IMR-90 (cell line): ENCODE results near the gene SDK1. TPM values are rescaled to one million over a fixed set of nuclear protein-coding genes. Genes with fewer than 3 reads are reported as not detected.

Experiments used
- ATAC-seq: fragments of 200-7000 bp; cut with Tn5 transposase; 2 replicates; pipeline ENCODE4 v1.9.1; 2020; ENCODE audit warnings: low read depth, mild to moderate bottlenecking, moderate library complexity
- BruUV-seq: library from RNA; stranded (reverse); fragments of 400-500 nt; replicated peaks from 2 replicates; lab custom pipeline; 2021; lab: Mats Ljungman, UMichigan
- CTCF ChIA-PET: fragments of 300-600 bp; formaldehyde crosslinking; extraction: SDS; loops from one replicate; lab custom pipeline; 2021; ENCODE audit warnings: antibody characterized with exemption; lab: Yijun Ruan, JAX
- POLR2A ChIA-PET: fragments of 300-600 bp; sonication (Branson Sonifier 250); formaldehyde crosslinking; loops from one replicate; lab custom pipeline; 2022; ENCODE audit warnings: antibody characterized with exemption; ENCODE audit not compliant: unreplicated experiment; lab: Charles Lee
- DNase-seq: peaks from one replicate; pipeline ENCODE4 v3.0.0; 2013
- H2AFZ ChIP-seq: replicated peaks from 2 replicates; pipeline ENCODE3; 2013; ENCODE audit warnings: low read length, mild to moderate bottlenecking; ENCODE audit not compliant: poor library complexity
- H2AK5ac ChIP-seq: 2 replicates; pipeline ENCODE4 v1.6.1; 2013; ENCODE audit warnings: low read depth, low read length, inconsistent platforms
- H2AK9ac ChIP-seq: replicated peaks from 2 replicates; pipeline ENCODE3; 2013; ENCODE audit warnings: mild to moderate bottlenecking, low read depth, low read length, moderate library complexity; ENCODE audit not compliant: poor library complexity
- H2BK120ac ChIP-seq: 2 replicates; pipeline ENCODE4 v1.6.1; 2013; ENCODE audit warnings: low read depth, low read length, inconsistent platforms
- H2BK15ac ChIP-seq: 3 replicates; pipeline ENCODE4 v1.6.1; 2013; ENCODE audit warnings: low read depth, low read length, inconsistent platforms
- H2BK20ac ChIP-seq: 2 replicates; pipeline ENCODE4 v1.6.1; 2013; ENCODE audit warnings: low read depth, mild to moderate bottlenecking, inconsistent platforms, low read length, moderate library complexity
- H2BK5ac ChIP-seq: 2 replicates; pipeline ENCODE4 v1.6.1; 2013; ENCODE audit warnings: mild to moderate bottlenecking, low read depth, low read length, inconsistent platforms; ENCODE audit not compliant: poor library complexity, severe bottlenecking
- H3K14ac ChIP-seq: replicated peaks from 2 replicates; pipeline ENCODE4 v1.6.1; 2013; ENCODE audit warnings: low read depth, low read length, inconsistent platforms
- H3K18ac ChIP-seq: 2 replicates; pipeline ENCODE4 v1.6.1; 2013; ENCODE audit warnings: low read depth, low read length, control low read depth
- H3K23ac ChIP-seq: 2 replicates; pipeline ENCODE4 v1.6.1; 2013; ENCODE audit warnings: low read depth, low read length, inconsistent platforms
- H3K27ac ChIP-seq: 2 replicates; pipeline ENCODE4 v1.5.1; 2013; ENCODE audit warnings: mild to moderate bottlenecking, control low read depth, low read length; ENCODE audit not compliant: insufficient read depth
- H3K27me3 ChIP-seq: 2 replicates; pipeline ENCODE4 v1.6.1; 2013; ENCODE audit warnings: low read length; ENCODE audit not compliant: control insufficient read depth, insufficient read depth
- H3K36me3 ChIP-seq: 2 replicates; pipeline ENCODE4 v1.6.1; 2013; ENCODE audit warnings: low read length, mixed read lengths; ENCODE audit not compliant: control insufficient read depth, insufficient read depth
- H3K4ac ChIP-seq: 2 replicates; pipeline ENCODE4 v1.6.1; 2013; ENCODE audit warnings: low read depth, low read length, inconsistent platforms
- H3K4me1 ChIP-seq: 2 replicates; pipeline ENCODE4 v1.6.1; 2013; ENCODE audit warnings: low read length, mixed read lengths; ENCODE audit not compliant: control insufficient read depth, insufficient read depth
- H3K4me2 ChIP-seq: 2 replicates; pipeline ENCODE4 v1.6.1; 2013; ENCODE audit warnings: low read depth, mild to moderate bottlenecking, control low read depth, low read length, moderate library complexity
- H3K4me3 ChIP-seq: 2 replicates; pipeline ENCODE4 v1.5.1; 2013; ENCODE audit warnings: low read depth, mild to moderate bottlenecking, control low read depth, low read length, moderate library complexity; ENCODE audit not compliant: insufficient read depth
- H3K56ac ChIP-seq: 2 replicates; pipeline ENCODE4 v1.6.1; 2013; ENCODE audit warnings: low read length, inconsistent platforms; ENCODE audit not compliant: insufficient read depth; ENCODE audit errors: extremely low read depth
- H3K79me1 ChIP-seq, 2 experiments: 2 replicates each; pipeline ENCODE4 v1.6.1; 2013; ENCODE audit warnings: low read length in 2 of 2, inconsistent platforms in 1 of 2, low read depth in 1 of 2
- H3K9ac ChIP-seq: 2 replicates; pipeline ENCODE4 v1.6.1; 2013; ENCODE audit warnings: low read depth, low read length, control low read depth
- H3K9me1 ChIP-seq: 2 replicates; pipeline ENCODE4 v1.6.1; 2013; ENCODE audit warnings: low read length, inconsistent platforms; ENCODE audit not compliant: insufficient read depth
- H3K9me3 ChIP-seq: 2 replicates; pipeline ENCODE4 v1.6.1; 2013; ENCODE audit warnings: low read length; ENCODE audit not compliant: control insufficient read depth, insufficient read depth
- H4K20me1 ChIP-seq: 2 replicates; pipeline ENCODE4 v1.6.1; 2013; ENCODE audit warnings: low read length, inconsistent platforms; ENCODE audit not compliant: insufficient read depth
- H4K5ac ChIP-seq: 2 replicates; pipeline ENCODE4 v1.6.1; 2013; ENCODE audit warnings: mild to moderate bottlenecking, low read depth, low read length, control low read depth
- H4K8ac ChIP-seq, 2 experiments: 2 replicates each; pipeline ENCODE4 v1.6.1; 2013; ENCODE audit warnings: low read depth in 2 of 2, low read length in 2 of 2, control low read depth in 1 of 2, inconsistent platforms in 1 of 2
- H4K91ac ChIP-seq: 2 replicates; pipeline ENCODE4 v1.6.1; 2013; ENCODE audit warnings: low read depth, low read length, inconsistent platforms; ENCODE audit not compliant: insufficient read depth
- CTCF ChIP-seq: conservative IDR thresholded peaks from 2 replicates; pipeline ENCODE4 v1.5.1; 2012; ENCODE audit warnings: mild to moderate bottlenecking, low read depth, low read length, improper control_type of control experiment
- MAZ ChIP-seq: IDR thresholded peaks from 2 replicates; pipeline ENCODE4 v1.6.1; 2012; ENCODE audit warnings: low read depth, mild to moderate bottlenecking, low read length, improper control_type of control experiment, moderate library complexity, borderline replicate concordance
- POLR2A ChIP-seq: IDR thresholded peaks from 2 replicates; pipeline ENCODE4 v1.6.1; 2012; ENCODE audit warnings: mild to moderate bottlenecking, low read depth, low read length
- RCOR1 ChIP-seq: IDR thresholded peaks from 2 replicates; pipeline ENCODE4 v1.6.1; 2012; ENCODE audit warnings: mild to moderate bottlenecking, low read length, improper control_type of control experiment; ENCODE audit not compliant: insufficient replicate concordance
- WGBS, 2 experiments: methylation state at CpG; one replicate each; pipeline versions ENCODE4 v1.1.5 to v1.1.7; 2013; ENCODE audit warnings: missing lambda C conversion rate in 2 of 2; ENCODE audit not compliant: insufficient read length in 1 of 2; ENCODE audit errors: extremely low coverage in 2 of 2; 5-methylcytosine and 5-hydroxymethylcytosine counted together
- dilution Hi-C: fragments of 300-500 bp; cut with HindIII; formaldehyde crosslinking; loops from one replicate; pipeline ENCODE4 v1.14.3; 2018; ENCODE audit warnings: low sequenced_read_pairs; ENCODE audit not compliant: unreplicated experiment
- in situ Hi-C: fragments of 300-500 bp; cut with MboI; formaldehyde crosslinking; loops from 3 replicates; pipeline ENCODE4 v1.14.3; 2019; ENCODE audit warnings: low sequenced_read_pairs, inconsistent platforms, mixed read lengths
- intact Hi-C: fragments of 100-400 bp; cut with micrococcal nuclease; formaldehyde crosslinking; loops from 2 replicates; pipeline ENCODE4 v1.10.0; 2022
- polyA plus RNA-seq, 3 experiments: library from polyadenylated mRNA; depleted of rRNA; stranded (reverse); fragments of >200 nt; gene quantifications; 2 replicates each; pipeline ENCODE4 v1.2.3, GENCODE V29; 2012; ENCODE audit warnings: low replicate concordance in 1 of 3
- total RNA-seq: library from RNA; depleted of rRNA; stranded (reverse); fragments of >200 nt; gene quantifications from 2 replicates; pipeline ENCODE4 v1.2.3, GENCODE V29; 2012

The SDK1 gene
- total and polyA plus RNA-seq, 2 of the 4 experiments (the other 2 are of a cell fraction), result 1.5 to 1.6 TPM

- in situ Hi-C loops (no loop called here), dilution Hi-C loops (no loop called here), intact Hi-C loops (no loop called here)
- H3K9me1 ChIP-seq, result no peaks in the 10 kb centered on the region
- H3K27ac ChIP-seq, result no peak overlapping the region
- H3K36me3 ChIP-seq, result no peaks in the 10 kb centered on the region
- peaks cover 13% of the 10 kb centered on the region for H3K9me3 ChIP-seq
- no peak overlapping the region for H2BK5ac ChIP-seq
- H3K56ac ChIP-seq, result no peak overlapping the region
- H3K27me3 ChIP-seq, result no peaks in the 10 kb centered on the region
- TF ChIP-seq MAZ (no peak), CTCF (no peak), RCOR1 (no peak), POLR2A (no peak)
- ATAC-seq, result no peak
- H2BK20ac ChIP-seq, result no peak overlapping the region
- no peak overlapping the region for H2BK120ac ChIP-seq
- no peak overlapping the region for H4K91ac ChIP-seq
- H2BK15ac ChIP-seq, result no peak overlapping the region
- H3K4me3 ChIP-seq, result no peak overlapping the region
- no peak overlapping the region for H3K9ac ChIP-seq
- no peaks in the 10 kb centered on the region for H3K4me1 ChIP-seq
- 84% methylated on average over 6 of the region's 12 CpGs; no CpG with 5 or more reads in 1 of the 2 experiments for WGBS, 2 experiments
- no peak overlapping the region for H2AK9ac ChIP-seq
- no peak overlapping the region for H4K5ac ChIP-seq
- H3K4ac ChIP-seq, result no peak overlapping the region
- ChIA-PET POLR2A (no interaction called here), CTCF (no interaction called here)
- no peak overlapping the region for H3K23ac ChIP-seq
- no peak overlapping the region for H3K14ac ChIP-seq
- H4K8ac ChIP-seq, result no peak overlapping the region
- H3K4me2 ChIP-seq, result no peak overlapping the region
- no peak overlapping the region for H2AFZ ChIP-seq
- BruUV-seq, result no TSS peak
- DNase-seq, result no peak
- no peak overlapping the region for H2AK5ac ChIP-seq
- no peak overlapping the region for H3K18ac ChIP-seq
- H3K79me1 ChIP-seq, result no peaks in the 10 kb centered on the region
- no peaks in the 10 kb centered on the region for H4K20me1 ChIP-seq
Measured at GRCh38 chr7:4097001-4097609, 796.1 kb downstream of the SDK1 start.
